GM23338 (cell line): ENCODE data around the gene SLC15A1. TPM values are rescaled to one million over a fixed set of nuclear protein-coding genes. Genes with fewer than 3 reads are reported as not detected.
"Not testable (repeated sequence)": the region's sequence is repeated elsewhere in the genome, so short reads cannot be mapped to it uniquely, and the experiment has no call there.

Experiments
- ATAC-seq: fragments of 200-7000 bp; cut with Tn5 transposase; 3 replicates; pipeline ENCODE4 v1.9.1; 2020
- DNase-seq: peaks from one replicate; pipeline ENCODE4 v3.0.0-alpha.2; 2015; ENCODE audit warnings: low spot score
- H2AFZ ChIP-seq: fragments of 200-600 bp; sonication (generic); 2 replicates; pipeline ENCODE4 v1.8.0; 2016; ENCODE audit warnings: antibody characterized with exemption, mild to moderate bottlenecking, moderate library complexity
- H3F3A ChIP-seq: fragments of 200-600 bp; sonication (generic); replicated peaks from 2 replicates; pipeline ENCODE4 v1.8.0; 2017; ENCODE audit warnings: antibody characterized with exemption, mixed run types, low read depth
- H3K27ac ChIP-seq: fragments of 200-600 bp; sonication (generic); 2 replicates; pipeline ENCODE4 v1.6.1; 2016; ENCODE audit warnings: low read depth
- H3K27me3 ChIP-seq: fragments of 200-600 bp; sonication (generic); 2 replicates; pipeline ENCODE4 v1.8.0; 2016; ENCODE audit warnings: mild to moderate bottlenecking, mixed run types, moderate library complexity; ENCODE audit not compliant: insufficient read depth
- H3K36me3 ChIP-seq: fragments of 200-600 bp; sonication (generic); 2 replicates; pipeline ENCODE4 v1.8.0; 2016; ENCODE audit warnings: mild to moderate bottlenecking; ENCODE audit not compliant: insufficient read depth
- H3K4me1 ChIP-seq: fragments of 200-600 bp; sonication (generic); 2 replicates; pipeline ENCODE4 v1.8.0; 2016; ENCODE audit warnings: mild to moderate bottlenecking, moderate library complexity; ENCODE audit not compliant: insufficient read depth
- H3K4me2 ChIP-seq: fragments of 200-600 bp; sonication (generic); 2 replicates; pipeline ENCODE4 v1.7.1; 2017; ENCODE audit warnings: mixed run types
- H3K4me3 ChIP-seq: fragments of 200-600 bp; sonication (generic); 2 replicates; pipeline ENCODE4 v1.6.1; 2016; ENCODE audit warnings: mixed run types
- H3K79me2 ChIP-seq: fragments of 200-600 bp; sonication (generic); replicated peaks from 2 replicates; pipeline ENCODE4 v1.8.0; 2017; ENCODE audit warnings: mild to moderate bottlenecking; ENCODE audit not compliant: insufficient read depth
- H3K9me2 ChIP-seq: fragments of 200-600 bp; sonication (generic); 2 replicates; pipeline ENCODE4 v1.8.0; 2017; ENCODE audit not compliant: insufficient read depth
- H4K20me1 ChIP-seq: fragments of 200-600 bp; sonication (generic); replicated peaks from 2 replicates; pipeline ENCODE4 v1.8.0; 2017; ENCODE audit warnings: mild to moderate bottlenecking; ENCODE audit not compliant: insufficient read depth
- H3K27ac Mint-ChIP-seq: 2 replicates; pipeline ENCODE4 v1.8.0; 2020; ENCODE audit warnings: inconsistent platforms, mild to moderate bottlenecking, moderate library complexity, mixed read lengths
- H3K27me3 Mint-ChIP-seq: 3 replicates; pipeline ENCODE4 v1.8.0; 2022; ENCODE audit warnings: low read depth, mild to moderate bottlenecking, moderate library complexity, mixed read lengths, inconsistent platforms; ENCODE audit not compliant: insufficient read depth, poor library complexity
- H3K36me3 Mint-ChIP-seq: 3 replicates; pipeline ENCODE4 v1.8.0; 2021; ENCODE audit warnings: low read depth, mild to moderate bottlenecking, inconsistent platforms, moderate library complexity, mixed read lengths
- H3K4me1 Mint-ChIP-seq: 3 replicates; pipeline ENCODE4 v1.8.0; 2020; ENCODE audit warnings: mild to moderate bottlenecking, inconsistent platforms, mixed read lengths
- H3K4me3 Mint-ChIP-seq: 3 replicates; pipeline ENCODE4 v1.8.0; 2021; ENCODE audit warnings: moderate library complexity, mild to moderate bottlenecking, inconsistent platforms, mixed read lengths
- H3K9me3 Mint-ChIP-seq: 3 replicates; pipeline ENCODE4 v1.8.0; 2020; ENCODE audit warnings: moderate library complexity, mild to moderate bottlenecking, inconsistent platforms, mixed read lengths
- ETS1 ChIP-seq: IDR thresholded peaks from 2 replicates; pipeline ENCODE4 v1.6.1; 2016; ENCODE audit warnings: antibody characterized with exemption
- EZH2phosphoT487 ChIP-seq: fragments of 200-600 bp; sonication (generic); IDR thresholded peaks from one replicate; pipeline ENCODE4 v1.8.1; 2018; ENCODE audit warnings: antibody characterized with exemption; ENCODE audit not compliant: unreplicated experiment
- JUNB ChIP-seq: IDR thresholded peaks from one replicate; pipeline ENCODE4 v1.6.1; 2016; ENCODE audit warnings: antibody characterized with exemption; ENCODE audit not compliant: unreplicated experiment
- NANOG ChIP-seq: IDR thresholded peaks from 2 replicates; pipeline ENCODE4 v1.6.1; 2016; ENCODE audit warnings: antibody characterized with exemption, borderline replicate concordance
- POLR2AphosphoS5 ChIP-seq: IDR thresholded peaks from 2 replicates; pipeline ENCODE4 v1.6.1; 2016; ENCODE audit warnings: antibody characterized with exemption, low read depth
- REST ChIP-seq: IDR thresholded peaks from one replicate; pipeline ENCODE4 v1.6.1; 2018; ENCODE audit warnings: antibody characterized with exemption; ENCODE audit not compliant: unreplicated experiment
- STAT1 ChIP-seq: IDR thresholded peaks from one replicate; pipeline ENCODE4 v1.6.1; 2016; ENCODE audit warnings: antibody characterized with exemption; ENCODE audit not compliant: unreplicated experiment
- ZNF114 ChIP-seq: fragments of 250-450 bp; sonication (Bioruptor Pico); IDR thresholded peaks from 2 replicates; pipeline ENCODE4 v1.5.0; 2020; ENCODE audit warnings: mild to moderate bottlenecking, moderate library complexity
- ZNF331 ChIP-seq: fragments of 250-450 bp; sonication (Bioruptor Pico); IDR thresholded peaks from 2 replicates; pipeline ENCODE4 v1.5.0; 2020; ENCODE audit warnings: low read depth, mild to moderate bottlenecking, moderate library complexity
- ZNF462 ChIP-seq: fragments of 250-450 bp; sonication (Bioruptor Pico); IDR thresholded peaks from 2 replicates; pipeline ENCODE4 v1.5.0; 2020; ENCODE audit warnings: mild to moderate bottlenecking, moderate library complexity
- polyA plus RNA-seq: library from polyadenylated mRNA; unstranded; fragments of >200 nt; fragmentation: Nextera tagmentation; extraction: Ambion mirVana; gene quantifications from 2 replicates; pipeline ENCODE4 v1.2.1, GENCODE V29; 2016
- total RNA-seq: library from RNA; depleted of rRNA; stranded (reverse); fragments of >200 nt; shearing (Covaris generic); gene quantifications from 2 replicates; pipeline ENCODE4 v1.2.3, GENCODE V29; 2014

Gene SLC15A1
- total and polyA plus RNA-seq, 2 experiments from 2014 or later = 1.6 to 3.0 TPM

GRCh38 chr13:98755116-98755515 is 2.6 kb upstream of the SLC15A1 start:
- no peak for ATAC-seq
- Mint-ChIP-seq H3K4me1 (peaks cover 11% of the 10 kb centered on the region; the same call in 2 of the 3 replicates), H3K9me3 (peaks cover 25% of the 10 kb centered on the region; the same call in 2 of the 3 replicates), H3K27me3 (peaks cover 24% of the 10 kb centered on the region), H3K36me3 (no peaks in the 10 kb centered on the region; the same call in 2 of the 3 replicates), H3K4me3 (no peak overlapping the region), H3K27ac (no peak overlapping the region)
- H3K27ac ChIP-seq = no peak overlapping the region
- no peaks in the 10 kb centered on the region for H3K9me2 ChIP-seq
- no peaks in the 10 kb centered on the region for H3F3A ChIP-seq
- no peak overlapping the region for H2AFZ ChIP-seq
- no peak for DNase-seq
- no peak overlapping the region for H3K4me3 ChIP-seq
- peaks cover 27% of the 10 kb centered on the region for H3K27me3 ChIP-seq
- no peaks in the 10 kb centered on the region for H4K20me1 ChIP-seq
- H3K4me1 ChIP-seq = peaks cover 5% of the 10 kb centered on the region; the same call in 1 of the 2 replicates
- no peaks in the 10 kb centered on the region for H3K79me2 ChIP-seq
- H3K36me3 ChIP-seq = no peaks in the 10 kb centered on the region
- TF ChIP-seq ZNF114 (CRISPR knock-in tag) = no peak
- TF ChIP-seq STAT1 = no peak
- no peak for TF ChIP-seq ZNF331
- no peak for TF ChIP-seq REST
- TF ChIP-seq POLR2AphosphoS5 = no peak
- TF ChIP-seq EZH2phosphoT487 = no peak
- no peak for TF ChIP-seq ETS1
- no peak for TF ChIP-seq ZNF462 (CRISPR knock-in tag)
- TF ChIP-seq JUNB = no peak
- TF ChIP-seq NANOG = no peak
- no peak overlapping the region for H3K4me2 ChIP-seq

GRCh38 chr13:98754468-98754867 is 2.0 kb upstream of the SLC15A1 start:
- not testable (repeated sequence) for H3K4me3 ChIP-seq, H3K4me2 ChIP-seq, H3K36me3 Mint-ChIP-seq, H3K9me2 ChIP-seq, H3F3A ChIP-seq, H4K20me1 ChIP-seq, ATAC-seq, DNase-seq, H3K27ac ChIP-seq, H3K79me2 ChIP-seq, H3K36me3 ChIP-seq, H3K4me3 Mint-ChIP-seq, H2AFZ ChIP-seq, H3K27ac Mint-ChIP-seq, H3K4me1 ChIP-seq
- Mint-ChIP-seq H3K9me3 (peaks cover 21% of the 10 kb centered on the region; the same call in 2 of the 3 replicates), H3K27me3 (peaks cover 21% of the 10 kb centered on the region), H3K4me1 (peaks cover 11% of the 10 kb centered on the region; the same call in 2 of the 3 replicates)
- peaks cover 27% of the 10 kb centered on the region for H3K27me3 ChIP-seq
